ENCODE data around the gene GLDC.

GRCh38 chr9:6620796-6621195 lies 24.7 kb downstream of the GLDC start:
- no peak for TF ChIP-seq MAX (IDR thresholded peaks at IDR 0.05)
- no peak for TF ChIP-seq CTCF (IDR thresholded peaks at IDR 0.05; ENCODE audit: low read depth, low read length, missing input control)
- TF ChIP-seq GABPA (IDR thresholded peaks at IDR 0.05 in 1 of 2, conservative IDR thresholded peaks at IDR 0.05 in 1 of 2) = no peak
- TF ChIP-seq RXRA (IDR thresholded peaks at IDR 0.05) = no peak
- no peak for TF ChIP-seq ZBTB33 (IDR thresholded peaks at IDR 0.05)
- no peak for TF ChIP-seq SP1 (IDR thresholded peaks at IDR 0.05)
- no peak for TF ChIP-seq RAD21 (IDR thresholded peaks at IDR 0.05)
- no peak for TF ChIP-seq JUND (IDR thresholded peaks at IDR 0.05)
- no peak for TF ChIP-seq REST (IDR thresholded peaks at IDR 0.05)

Measured in liver (tissue), 3 donors.